H1 (cell line): ENCODE data around the gene CCSAP. TPM values are rescaled to one million over a fixed set of nuclear protein-coding genes. Genes with fewer than 3 reads are reported as not detected.

Experiments
- CTCF ChIA-PET: fragments of 300-600 bp; sonication (Branson Sonifier 250); formaldehyde crosslinking; loops from one replicate; lab custom pipeline; 2021; ENCODE audit not compliant: partially characterized antibody; lab: Charles Lee
- POLR2A ChIA-PET: fragments of 300-600 bp; sonication (Branson Sonifier 250); formaldehyde crosslinking; loops from one replicate; lab custom pipeline; 2021; ENCODE audit warnings: inconsistent platforms; ENCODE audit not compliant: partially characterized antibody; lab: Charles Lee
- DNase-seq, 2 experiments: peaks; one replicate each; pipeline versions ENCODE4 v3.0.0 to v3.0.0-alpha.2; 2010 to 2022; ENCODE audit warnings: low spot score in 2 of 2, low read depth in 1 of 2, mixed read lengths in 1 of 2
- FAIRE-seq: peaks from 2 replicates; lab custom pipeline; 2011; peaks lifted over from hg19 to GRCh38; lab: Jason Lieb, UNC
- H2AFZ ChIP-seq: 2 replicates; pipeline ENCODE4 v1.8.1; 2012; ENCODE audit warnings: low read length, inconsistent platforms
- H2AK5ac ChIP-seq: 2 replicates; pipeline ENCODE4 v1.6.1; 2013; ENCODE audit warnings: low read depth, low read length
- H2BK120ac ChIP-seq: replicated peaks from 2 replicates; pipeline ENCODE3; 2013; ENCODE audit warnings: low read depth, low read length, inconsistent platforms
- H2BK12ac ChIP-seq: 2 replicates; pipeline ENCODE4 v1.6.1; 2013; ENCODE audit warnings: low read depth, low read length
- H2BK15ac ChIP-seq: 2 replicates; pipeline ENCODE4 v1.6.1; 2013; ENCODE audit warnings: low read length
- H2BK20ac ChIP-seq: 2 replicates; pipeline ENCODE4 v1.6.1; 2013; ENCODE audit warnings: low read length
- H2BK5ac ChIP-seq: 2 replicates; pipeline ENCODE4 v1.6.1; 2013; ENCODE audit warnings: low read depth, low read length
- H3K14ac ChIP-seq: 2 replicates; pipeline ENCODE4 v1.6.1; 2013; ENCODE audit warnings: inconsistent platforms; ENCODE audit not compliant: insufficient read length
- H3K18ac ChIP-seq: 2 replicates; pipeline ENCODE4 v1.6.1; 2013; ENCODE audit warnings: low read length; ENCODE audit errors: extremely low read depth
- H3K23ac ChIP-seq: 2 replicates; pipeline ENCODE4 v1.6.1; 2013; ENCODE audit warnings: inconsistent platforms; ENCODE audit not compliant: insufficient read length
- H3K23me2 ChIP-seq: 2 replicates; pipeline ENCODE4 v1.6.1; 2013; ENCODE audit warnings: low read depth, low read length
- H3K27ac ChIP-seq: 2 replicates; pipeline ENCODE4 v1.6.1; 2011; ENCODE audit warnings: low read depth, low read length, inconsistent platforms
- H3K27me3 ChIP-seq, 4 experiments: replicated peaks in 1 of 4; 1 replicate in 1 of 4; 2 replicates in 3 of 4; pipeline versions ENCODE4 v1.6.1 to v1.8.1; 2011 to 2013; ENCODE audit warnings: low read length in 3 of 4, mild to moderate bottlenecking in 3 of 4, inconsistent platforms in 2 of 4, mixed read lengths in 2 of 4, moderate library complexity in 1 of 4; ENCODE audit not compliant: control insufficient read depth in 3 of 4, insufficient read depth in 3 of 4; ENCODE audit errors: extremely low read depth in 1 of 4
- H3K36me3 ChIP-seq, 4 experiments: 2 replicates each; pipeline versions ENCODE4 v1.6.1 to v1.8.1; 2011 to 2013; ENCODE audit warnings: mild to moderate bottlenecking in 4 of 4, low read length in 3 of 4, moderate library complexity in 2 of 4, control low read depth in 1 of 4, inconsistent platforms in 1 of 4; ENCODE audit not compliant: insufficient read depth in 4 of 4, control insufficient read depth in 2 of 4
- H3K4ac ChIP-seq: replicated peaks from 2 replicates; pipeline ENCODE3; 2013; ENCODE audit warnings: low read length, low read depth, mixed read lengths, inconsistent platforms; ENCODE audit not compliant: insufficient read length
- H3K4me1 ChIP-seq, 4 experiments: replicated peaks in 1 of 4; 1 replicate in 1 of 4; 2 replicates in 3 of 4; pipeline versions ENCODE4 v1.6.1 to v1.8.1; 2011 to 2013; ENCODE audit warnings: low read length in 3 of 4, inconsistent platforms in 2 of 4, mixed read lengths in 1 of 4; ENCODE audit not compliant: insufficient read depth in 4 of 4, control insufficient read depth in 3 of 4
- H3K4me2 ChIP-seq, 2 experiments: 2 replicates each; pipeline versions ENCODE4 v1.6.1 to v1.8.1; 2011 to 2013; ENCODE audit warnings: low read depth in 2 of 2, low read length in 2 of 2, control low read depth in 1 of 2, inconsistent platforms in 1 of 2, mild to moderate bottlenecking in 1 of 2; ENCODE audit not compliant: insufficient read depth in 1 of 2
- H3K4me3 ChIP-seq, 4 experiments: fragments of 200-600, 300-600 bp in 1 of 4; sonication (generic), shearing (Covaris generic), sonication (Bioruptor Twin) in 1 of 4; 2 replicates each; pipeline versions ENCODE4 v1.5.1 to v1.8.1; 2011 to 2016; ENCODE audit warnings: low read length in 4 of 4, low read depth in 3 of 4, control low read depth in 2 of 4, inconsistent platforms in 2 of 4, mild to moderate bottlenecking in 2 of 4, mixed read lengths in 1 of 4, moderate library complexity in 1 of 4; ENCODE audit not compliant: insufficient read depth in 2 of 4; ENCODE audit errors: extremely low read depth in 1 of 4
- H3K56ac ChIP-seq: replicated peaks from 2 replicates; pipeline ENCODE3; 2013; ENCODE audit warnings: low read depth, mild to moderate bottlenecking, mixed read lengths, low read length, inconsistent platforms; ENCODE audit not compliant: insufficient read length
- H3K79me1 ChIP-seq: 2 replicates; pipeline ENCODE4 v1.6.1; 2013; ENCODE audit warnings: low read depth, low read length, control low read depth
- H3K79me2 ChIP-seq, 2 experiments: 2 replicates each; pipeline versions ENCODE4 v1.6.1 to v1.8.1; 2012 to 2013; ENCODE audit warnings: low read length in 2 of 2, mild to moderate bottlenecking in 2 of 2, inconsistent platforms in 1 of 2; ENCODE audit not compliant: insufficient read depth in 2 of 2, control insufficient read depth in 1 of 2
- H3K9ac ChIP-seq, 4 experiments: replicated peaks in 1 of 4; 1 replicate in 1 of 4; 2 replicates in 3 of 4; pipeline versions ENCODE4 v1.6.1 to v1.8.1; 2011 to 2013; ENCODE audit warnings: low read depth in 3 of 4, low read length in 3 of 4, control low read depth in 2 of 4, mild to moderate bottlenecking in 2 of 4, moderate library complexity in 2 of 4, inconsistent platforms in 1 of 4; ENCODE audit errors: extremely low read depth in 1 of 4
- H3K9me3 ChIP-seq, 2 experiments: 2 replicates each; pipeline versions ENCODE4 v1.6.1 to v1.8.1; 2012 to 2013; ENCODE audit warnings: mild to moderate bottlenecking in 2 of 2, moderate library complexity in 2 of 2, control low read depth in 1 of 2, inconsistent platforms in 1 of 2, low read depth in 1 of 2, low read length in 1 of 2, mixed read lengths in 1 of 2; ENCODE audit not compliant: insufficient read depth in 2 of 2
- H4K20me1 ChIP-seq, 2 experiments: replicated peaks in 1 of 2; 2 replicates each; pipeline versions ENCODE3 to v1.8.1; 2011 to 2013; ENCODE audit warnings: inconsistent platforms in 2 of 2, low read length in 2 of 2, mild to moderate bottlenecking in 1 of 2; ENCODE audit not compliant: insufficient read depth in 2 of 2, control insufficient read depth in 1 of 2
- H4K5ac ChIP-seq: 2 replicates; pipeline ENCODE4 v1.6.1; 2013; ENCODE audit warnings: low read length, low read depth, mixed read lengths, inconsistent platforms; ENCODE audit not compliant: insufficient read length
- H4K8ac ChIP-seq: 2 replicates; pipeline ENCODE4 v1.8.0; 2013; ENCODE audit warnings: mild to moderate bottlenecking, moderate library complexity, low read length, inconsistent platforms; ENCODE audit not compliant: insufficient read depth; ENCODE audit errors: extremely low read depth
- H4K91ac ChIP-seq: replicated peaks from 2 replicates; pipeline ENCODE3; 2013; ENCODE audit warnings: low read length, mixed read lengths, inconsistent platforms; ENCODE audit not compliant: insufficient read length
- BRCA1 ChIP-seq: IDR thresholded peaks from 2 replicates; pipeline ENCODE4 v1.6.1; 2012; ENCODE audit warnings: low read depth, low read length, improper control_type of control experiment
- E2F6 ChIP-seq: IDR thresholded peaks from 2 replicates; pipeline ENCODE4 v1.6.1; 2012; ENCODE audit warnings: inconsistent platforms
- GABPA ChIP-seq: IDR thresholded peaks from 2 replicates; pipeline ENCODE4 v1.6.1; 2011; ENCODE audit warnings: mild to moderate bottlenecking, low read length, moderate library complexity, borderline replicate concordance; ENCODE audit not compliant: insufficient read depth
- GTF2F1 ChIP-seq: IDR thresholded peaks from 2 replicates; pipeline ENCODE4 v1.6.1; 2012; ENCODE audit warnings: low read depth, low read length, improper control_type of control experiment, borderline replicate concordance
- POLR2AphosphoS5 ChIP-seq: IDR thresholded peaks from 2 replicates; pipeline ENCODE4 v1.6.1; 2011; ENCODE audit warnings: low read depth, low read length
- POU5F1 ChIP-seq: IDR thresholded peaks from 2 replicates; pipeline ENCODE4 v1.6.1; 2011; ENCODE audit warnings: low read depth, mild to moderate bottlenecking, low read length, moderate library complexity
- WGBS, 2 experiments: shearing (Covaris generic) in 1 of 2; methylation state at CpG; one replicate each; pipeline versions ENCODE4 v1.1.6 to v1.1.7; 2013 to 2015; ENCODE audit warnings: low lambda C conversion rate in 2 of 2, mixed read lengths in 2 of 2, inconsistent platforms in 1 of 2, low coverage in 1 of 2, missing lambda C conversion rate in 1 of 2; ENCODE audit not compliant: insufficient replicate concordance in 2 of 2, insufficient coverage in 1 of 2, insufficient read length in 1 of 2; ENCODE audit errors: extremely low coverage in 1 of 2, missing lambda C conversion rate in 1 of 2; 5-methylcytosine and 5-hydroxymethylcytosine counted together
- polyA plus RNA-seq, 7 experiments: library from polyadenylated mRNA; depleted of rRNA in 3 of 7; stranded (reverse) in 5 of 7; unstranded in 2 of 7; fragments of >200 nt in 5 of 7; fragments of 200-250 nt in 2 of 7; gene quantifications; 1 replicate in 5 of 7; 2 replicates in 1 of 7; 4 replicates in 1 of 7; pipeline versions ENCODE4 v1.2.1 to v1.2.3, GENCODE V29; 2011 to 2013; ENCODE audit warnings: missing spikeins in 2 of 7, mixed read lengths in 2 of 7
- total RNA-seq: library from RNA; stranded (reverse); fragmentation: NEBNext Ultra II Directional; extraction: Animal tissue kit (Norgen Biotek cat#: 25700); gene quantifications from 2 replicates; pipeline ENCODE4 v1.2.1, GENCODE V29; 2021

CCSAP gene
- total and polyA plus RNA-seq, 2 of the 8 experiments (the other 6 are each of a cell fraction or from before 2014, with no cell fraction given): 3.5 to 17.2 TPM

GRCh38 chr1:229278120-229278741 lies 64.6 kb downstream of the CCSAP start:
- no peaks in the 10 kb centered on the region for H3K36me3 ChIP-seq
- no peak overlapping the region for H2BK5ac ChIP-seq
- H3K23me2 ChIP-seq: no peaks in the 10 kb centered on the region
- CTCF ChIA-PET: interaction anchor here (0.6 to 1.2 kb wide), 3 partner anchors 24 to 204 kb away, joined by 3 to 4 read pairs (median 3); no protein-coding TSS in a partner anchor
- 84% methylated on average over 2 of the region's 2 CpGs; no CpG with 5 or more reads in 1 of the 2 experiments for WGBS, 2 experiments
- H2AFZ ChIP-seq: no peak overlapping the region
- no peak overlapping the region for H2BK12ac ChIP-seq
- H3K27ac ChIP-seq: no peak overlapping the region
- H3K14ac ChIP-seq: no peak overlapping the region
- peaks cover 6 to 92% of the 10 kb centered on the region in 2 experiments for H3K79me2 ChIP-seq
- peaks cover 5 to 14% of the 10 kb centered on the region in 2 experiments for H4K20me1 ChIP-seq
- no peak overlapping the region for H4K5ac ChIP-seq
- H2BK120ac ChIP-seq: no peak overlapping the region
- POLR2A ChIA-PET: interaction anchor here (0.9 kb wide), 1 partner anchor 15 kb away, joined by 4 read pairs; no protein-coding TSS in a partner anchor
- no peak overlapping the region for H4K91ac ChIP-seq
- FAIRE-seq (no peak), DNase-seq (no peak)
- no peak overlapping the region for H3K9ac ChIP-seq
- no peaks in the 10 kb centered on the region for H3K27me3 ChIP-seq
- peaks cover 16% of the 10 kb centered on the region for H3K79me1 ChIP-seq
- no peak overlapping the region for H2BK20ac ChIP-seq
- H3K4me1 ChIP-seq: peaks cover 0 to 3% (median 1%) of the 10 kb centered on the region in 4 experiments; a peak in 3 of 7 replicates
- H3K23ac ChIP-seq: no peak overlapping the region
- no peak overlapping the region for H3K18ac ChIP-seq
- no peak for TF ChIP-seq POU5F1
- no peak for TF ChIP-seq POLR2AphosphoS5
- no peak for TF ChIP-seq GTF2F1
- no peak for TF ChIP-seq E2F6
- no peak for TF ChIP-seq GABPA
- no peak for TF ChIP-seq BRCA1
- TF ChIP-seq, all 59 proteins: peak for 0
- no peak overlapping the region for H2BK15ac ChIP-seq
- H4K8ac ChIP-seq: no peak overlapping the region
- H3K4me3 ChIP-seq: no peak overlapping the region
- no peak overlapping the region for H3K4ac ChIP-seq
- no peak overlapping the region for H3K4me2 ChIP-seq
- H2AK5ac ChIP-seq: no peak overlapping the region
- no peaks in the 10 kb centered on the region for H3K9me3 ChIP-seq
- no peak overlapping the region for H3K56ac ChIP-seq
